GM21367 (cell line): ENCODE results near the gene TSPAN3.

Experiments
- ATAC-seq: cut with Tn5 transposase; IDR thresholded peaks from one replicate; pipeline ENCODE4 v1.9.1; 2021; ENCODE audit not compliant: unreplicated experiment

The TSPAN3 gene

DNA sequence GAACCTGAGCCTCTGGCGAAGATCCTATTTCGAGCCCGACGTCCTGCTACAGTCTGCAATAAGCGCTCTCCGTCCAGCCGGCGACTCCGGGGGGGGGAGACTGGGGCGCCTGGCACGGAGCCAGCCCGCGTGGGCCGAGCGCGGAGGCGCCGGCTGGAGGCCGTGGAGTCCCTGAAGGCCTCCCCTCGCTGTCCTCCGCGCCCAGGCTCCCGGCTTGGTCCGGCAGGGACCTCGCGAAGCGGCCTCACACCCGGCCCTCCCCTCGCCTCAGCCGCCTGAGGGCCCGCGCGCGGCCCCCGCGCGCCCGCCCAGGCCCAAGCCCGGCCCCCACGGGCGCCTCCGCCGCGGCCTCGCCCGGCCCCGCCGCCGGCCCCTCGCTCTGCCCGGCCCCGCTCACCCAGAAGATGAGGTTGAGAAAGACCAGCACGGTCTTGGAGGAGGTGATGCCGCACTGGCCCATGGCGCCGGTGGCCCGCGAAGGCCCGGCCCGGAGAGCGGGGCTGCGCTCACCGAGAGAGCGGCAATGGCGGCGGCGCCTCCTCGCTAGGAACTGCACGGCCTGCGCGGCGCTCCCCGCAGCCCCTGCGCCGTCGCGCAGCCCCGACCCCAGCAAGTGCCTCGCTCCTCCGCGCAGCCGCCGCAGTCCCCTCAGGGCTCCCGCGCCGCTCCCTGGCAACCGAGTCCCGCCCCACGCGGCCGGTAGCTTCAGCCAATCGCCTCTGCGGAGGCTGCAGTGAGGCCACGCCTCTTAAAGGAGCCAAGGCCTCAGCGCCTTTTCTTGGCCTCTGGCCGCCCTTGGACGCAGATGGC, at the start of gene TSPAN3:
Gene TSPAN3 (minus strand): TSS at position 615 of the 810 bp plus-strand sequence. CDS start 155 bp downstream, at position 460.
- peak; percentile 84 for ATAC-seq

DNA sequence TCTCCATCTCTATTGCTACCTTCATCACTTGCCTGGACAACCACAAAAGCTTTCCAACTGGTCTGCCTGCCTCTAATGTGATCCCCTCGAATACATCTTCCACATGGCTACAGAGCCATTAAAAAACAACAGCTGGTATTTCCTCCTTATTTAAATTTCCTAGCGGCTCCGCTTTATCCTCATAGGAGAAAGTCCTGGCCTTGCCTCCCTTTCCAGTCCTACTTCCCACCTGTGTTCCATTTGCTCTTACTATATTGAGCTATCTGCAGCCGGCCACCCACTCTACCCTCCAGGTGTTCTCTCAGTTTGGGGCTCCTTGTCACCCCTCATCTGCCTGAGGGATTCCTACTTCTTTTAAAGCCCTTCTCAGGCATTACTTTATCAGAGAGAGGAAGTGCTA, 49.7 kb upstream of the TSPAN3 start:
- ATAC-seq = no peak

DNA sequence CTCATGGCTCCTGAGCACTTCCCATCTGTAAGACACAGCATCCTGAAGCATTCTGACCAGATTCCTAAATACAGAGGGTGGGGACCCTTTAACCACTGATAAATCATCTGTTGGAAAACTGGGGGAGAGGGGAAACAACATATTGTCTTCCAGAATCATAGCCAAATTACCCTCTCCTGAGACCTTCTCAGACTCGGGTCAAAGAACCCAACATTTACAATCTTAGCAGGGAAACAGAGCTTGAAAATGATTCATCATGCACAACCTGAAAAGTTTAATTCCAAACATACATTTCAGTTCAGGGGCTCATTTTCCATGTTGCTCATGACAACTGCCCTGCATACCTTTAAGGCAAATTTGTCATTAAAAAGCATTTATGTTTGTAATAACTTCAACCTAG, 48.5 kb upstream of the TSPAN3 start:
- no peak for ATAC-seq

DNA sequence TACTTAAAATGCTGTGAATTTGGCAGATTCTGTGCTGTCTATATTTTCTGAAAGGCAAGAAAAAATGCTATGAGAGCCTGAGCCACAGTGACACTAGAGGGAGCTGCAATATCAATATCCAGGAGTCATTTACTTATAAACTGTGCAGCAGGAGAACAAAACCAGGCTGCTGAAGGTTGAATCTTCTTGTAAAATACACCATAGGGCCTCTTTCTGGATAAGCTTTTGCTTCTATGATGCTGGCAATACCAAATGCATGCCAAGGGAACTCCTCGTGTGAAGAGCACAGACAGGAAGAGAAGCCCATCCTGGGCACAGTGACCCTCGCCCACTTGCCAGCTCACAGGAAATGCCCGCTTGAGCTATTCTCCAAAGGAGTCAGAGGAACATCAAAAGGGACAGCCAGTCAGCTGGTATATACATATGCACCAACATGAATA, 48.0 kb upstream of the TSPAN3 start:
- ATAC-seq = no peak

DNA sequence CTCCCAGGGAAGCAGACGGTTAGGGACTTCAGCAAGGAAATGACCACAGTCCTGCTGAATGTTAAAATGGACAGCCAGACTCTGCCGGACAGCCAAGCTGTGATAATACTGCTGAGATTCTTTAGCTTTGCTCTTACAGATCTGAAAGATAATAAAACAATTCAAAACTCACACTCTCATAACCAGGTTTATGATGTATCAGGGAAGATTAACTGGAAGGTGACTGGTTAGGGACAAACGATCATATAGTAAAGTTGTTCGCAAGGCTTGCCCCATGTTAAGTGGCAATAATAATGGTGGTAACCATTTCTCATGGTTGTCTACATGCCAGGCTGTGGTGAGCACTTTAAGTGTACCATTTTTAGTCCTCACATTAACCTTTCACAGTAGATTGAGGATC, 44.3 kb upstream of the TSPAN3 start:
- ATAC-seq = no peak

DNA sequence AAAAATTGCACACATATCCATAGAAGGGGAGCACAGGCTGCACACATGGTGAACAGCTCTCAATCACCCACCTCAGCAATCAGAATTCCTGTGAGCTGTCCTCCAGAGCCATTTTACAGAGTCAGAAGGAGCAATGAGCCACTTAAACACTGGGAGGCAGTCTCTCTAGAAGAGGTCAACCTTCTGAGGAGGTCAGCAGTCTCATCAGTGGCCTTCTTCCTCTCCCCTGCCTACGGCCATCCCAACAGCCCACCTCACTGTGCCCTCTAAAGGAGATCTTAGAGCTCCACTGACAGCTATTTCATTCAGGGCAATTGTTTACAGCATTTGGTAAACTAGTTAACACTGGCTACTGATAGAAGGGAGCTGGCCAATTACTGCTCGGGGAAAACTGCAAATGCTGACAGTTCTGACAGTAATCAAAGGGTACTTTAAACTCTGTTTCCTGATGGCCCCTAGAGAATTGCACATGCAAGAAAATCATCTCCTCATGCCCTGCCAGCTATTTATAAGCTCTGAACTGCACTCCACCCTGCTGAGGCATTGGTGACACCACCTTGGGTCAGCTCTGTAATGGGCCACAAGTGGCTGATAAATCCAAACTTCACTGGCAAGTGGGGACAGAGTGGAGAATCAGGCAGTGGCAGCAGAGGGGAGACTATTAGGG, 42.1 kb upstream of the TSPAN3 start:
- no peak for ATAC-seq

DNA sequence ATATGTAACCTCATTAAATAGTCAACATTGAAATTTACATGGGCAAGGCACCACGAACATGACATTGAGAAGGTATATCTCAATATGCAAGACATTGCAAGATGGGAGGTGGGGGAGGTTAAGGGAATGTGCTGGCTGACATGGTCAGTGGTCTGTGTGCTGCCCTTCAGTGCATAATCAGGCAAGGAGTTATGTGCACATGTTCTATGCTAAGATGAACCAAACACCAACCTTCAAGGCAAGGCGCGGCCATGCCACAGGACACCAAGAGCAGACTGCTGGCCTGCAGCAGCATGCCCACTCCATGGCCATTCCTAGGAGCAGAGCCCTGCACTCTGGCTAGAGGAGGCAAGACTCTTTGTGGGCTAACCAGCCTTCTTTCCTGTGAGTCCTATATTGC, 40.9 kb upstream of the TSPAN3 start:
- ATAC-seq = no peak

DNA sequence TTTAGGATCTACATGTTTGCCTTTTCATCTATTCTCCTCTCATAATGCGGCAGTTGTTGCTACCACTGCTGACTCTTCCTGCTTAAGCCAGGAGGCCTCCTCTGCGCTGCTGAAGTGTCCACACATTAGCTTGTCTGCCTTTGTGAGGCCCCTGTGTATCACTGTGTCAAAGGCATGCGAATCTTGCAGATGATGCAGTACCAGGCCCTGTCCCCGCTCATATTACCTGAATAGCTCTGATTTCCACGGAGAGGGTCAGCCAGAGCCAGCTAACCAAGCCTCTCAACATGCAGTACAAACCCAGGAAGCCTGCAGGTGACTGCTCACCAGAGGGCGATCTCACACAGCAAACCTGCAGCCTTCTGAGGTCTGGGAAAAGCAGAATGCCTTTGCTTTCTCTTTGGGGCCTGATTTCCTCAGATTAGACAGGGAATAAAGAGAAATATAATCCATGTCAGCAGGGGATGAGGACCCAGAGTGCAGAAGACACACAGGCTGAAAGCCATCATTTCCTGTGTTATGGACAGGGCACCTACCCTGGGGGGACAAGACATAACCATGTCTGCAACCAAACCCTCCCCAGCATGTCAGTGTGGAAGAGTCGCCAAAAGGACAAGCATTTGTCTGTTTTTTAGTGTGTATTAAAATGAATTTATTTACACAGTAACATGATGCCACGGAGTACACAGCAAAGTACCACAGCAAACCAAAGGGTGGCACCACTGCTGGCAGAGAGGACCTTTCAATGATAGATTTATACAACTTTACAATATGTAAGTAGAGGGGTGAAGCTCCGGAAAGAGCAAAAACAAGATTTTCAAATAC, 36.8 kb upstream of the TSPAN3 start:
- no peak for ATAC-seq

DNA sequence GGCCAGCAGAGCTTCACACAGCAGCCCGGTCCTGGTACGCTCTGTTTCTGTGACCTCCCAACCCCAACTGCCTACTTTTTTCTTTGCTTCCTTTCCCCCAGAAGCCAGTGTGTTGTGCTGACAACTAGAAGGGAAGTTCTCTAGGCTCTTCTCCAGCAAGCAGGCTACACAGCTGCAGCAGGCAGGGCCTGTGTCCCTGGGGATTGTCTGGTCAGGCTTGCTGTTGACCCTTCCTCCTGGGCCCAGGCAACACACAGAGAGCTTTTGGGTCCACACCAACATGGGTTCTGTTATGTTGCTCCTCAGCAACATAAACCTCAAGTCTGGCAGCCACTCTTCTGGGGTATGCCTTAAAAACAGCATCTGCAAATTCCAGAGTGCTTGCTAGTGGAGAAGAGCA, 36.2 kb upstream of the TSPAN3 start:
- ATAC-seq = no peak

DNA sequence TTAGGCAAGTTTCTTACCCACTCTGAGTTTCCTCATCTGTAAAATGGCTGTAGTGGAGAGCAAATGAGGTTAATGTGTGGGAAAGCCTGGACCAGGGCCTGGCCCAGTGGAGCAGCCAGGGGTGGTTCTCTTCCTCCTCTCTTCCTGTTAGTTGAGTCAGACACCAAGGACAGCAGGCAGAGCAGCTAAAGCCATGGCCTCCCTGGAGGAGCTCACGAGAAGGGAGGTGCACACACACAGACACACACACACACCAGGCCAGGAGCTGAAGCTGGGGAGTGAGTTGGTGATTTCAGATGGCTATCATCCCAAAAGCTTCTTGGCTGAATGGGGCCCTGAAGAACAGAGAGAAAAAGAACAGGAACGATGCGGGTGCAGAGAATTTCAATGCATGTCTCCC, 33.2 kb upstream of the TSPAN3 start:
- ATAC-seq = no peak

DNA sequence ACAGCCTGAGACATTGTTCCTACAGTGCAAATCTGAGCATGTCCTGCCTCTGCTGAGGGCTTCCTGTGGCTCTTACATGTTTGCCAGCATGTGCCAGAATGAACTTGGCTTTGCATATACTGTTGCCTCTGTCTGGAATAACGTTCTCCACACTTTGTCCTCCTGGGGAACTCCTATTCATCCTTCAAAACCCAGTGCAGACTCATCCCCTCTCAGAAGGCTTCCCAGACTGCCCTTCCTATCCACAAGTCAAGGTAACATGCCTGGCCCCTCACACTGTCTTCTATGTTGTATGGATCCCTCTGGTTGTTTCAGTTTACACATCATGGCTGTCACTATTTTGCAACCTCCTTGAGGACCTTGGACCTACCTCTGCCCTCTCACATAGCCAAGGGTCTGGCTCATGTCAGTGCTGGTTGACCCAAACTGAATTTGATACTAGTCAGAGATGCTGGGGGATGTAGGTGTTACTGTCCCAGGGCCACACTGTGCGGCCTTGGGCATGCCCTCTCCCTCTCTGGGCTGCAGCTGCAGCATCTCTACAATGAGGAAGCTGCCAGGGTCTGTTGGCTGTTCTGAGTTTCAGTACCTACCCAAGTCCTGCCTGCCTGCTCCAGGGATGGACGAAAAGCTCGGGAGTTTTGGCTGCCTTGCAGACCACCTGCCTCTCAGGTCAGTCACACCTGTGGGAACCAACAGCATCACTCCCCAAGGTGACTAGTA, 29.0 kb upstream of the TSPAN3 start:
- ATAC-seq = no peak

DNA sequence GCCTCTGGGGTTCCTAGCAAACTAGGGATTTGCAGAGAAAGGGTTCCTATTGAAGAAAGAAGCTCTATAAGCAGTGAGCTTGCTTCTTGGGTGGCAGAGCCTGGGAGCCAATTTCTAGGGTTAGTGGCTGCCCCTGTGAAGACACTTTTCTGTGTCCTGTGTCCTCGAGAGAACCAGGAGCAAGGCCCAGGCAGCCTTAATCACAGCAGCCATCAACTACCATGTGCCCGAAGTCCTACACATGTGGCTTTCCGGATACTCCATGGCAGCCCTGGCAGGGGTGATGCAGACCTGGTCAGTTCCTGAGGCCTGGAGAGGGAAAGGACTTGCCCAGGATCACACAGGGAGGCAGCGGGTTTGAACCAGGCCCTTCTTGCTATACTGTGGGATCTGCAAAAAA, 27.7 kb upstream of the TSPAN3 start:
- no peak for ATAC-seq

DNA sequence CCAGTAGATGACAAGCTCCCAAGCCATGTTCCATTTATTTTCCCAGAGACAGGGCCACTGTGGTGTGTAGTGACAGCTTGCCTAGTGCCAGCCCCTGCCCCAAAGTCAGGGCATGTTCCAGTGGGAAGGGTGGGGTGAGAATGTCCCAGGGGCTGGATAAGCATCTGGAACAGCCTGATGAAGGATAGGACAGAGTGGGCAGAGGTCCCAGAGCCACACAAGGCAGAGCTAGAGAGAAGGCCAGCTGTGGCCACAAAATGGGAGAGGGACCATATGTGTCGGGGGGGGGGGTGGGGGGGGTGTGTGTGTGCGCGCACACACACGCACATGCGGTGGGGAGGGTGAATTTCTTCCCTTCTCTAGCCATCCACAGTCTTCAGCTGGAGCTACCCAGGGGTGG, 27.0 kb upstream of the TSPAN3 start:
- ATAC-seq = no peak

DNA sequence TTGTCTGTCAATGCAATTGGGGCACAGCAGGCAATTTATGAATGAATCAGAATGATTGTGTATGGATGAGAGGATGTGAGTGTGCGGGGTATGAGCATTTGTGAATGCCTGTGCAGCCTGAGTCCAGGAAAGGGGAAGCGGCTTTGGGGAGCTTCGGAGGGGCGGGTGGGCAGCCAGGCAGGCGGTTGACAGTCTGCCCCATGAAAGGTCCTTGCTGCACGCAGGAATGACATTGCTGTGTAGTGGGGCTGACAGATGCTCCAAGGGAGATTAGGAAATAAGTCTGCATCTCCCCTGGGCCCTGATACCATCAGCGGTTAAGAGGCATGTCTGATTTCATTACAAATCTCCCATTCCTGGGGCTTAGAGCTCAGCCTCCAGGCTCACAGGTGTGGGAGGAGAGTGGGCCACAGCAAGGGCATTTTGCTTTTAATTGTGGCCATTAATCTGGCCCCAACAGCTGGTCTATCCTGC, 26.4 kb upstream of the TSPAN3 start:
- no peak for ATAC-seq

DNA sequence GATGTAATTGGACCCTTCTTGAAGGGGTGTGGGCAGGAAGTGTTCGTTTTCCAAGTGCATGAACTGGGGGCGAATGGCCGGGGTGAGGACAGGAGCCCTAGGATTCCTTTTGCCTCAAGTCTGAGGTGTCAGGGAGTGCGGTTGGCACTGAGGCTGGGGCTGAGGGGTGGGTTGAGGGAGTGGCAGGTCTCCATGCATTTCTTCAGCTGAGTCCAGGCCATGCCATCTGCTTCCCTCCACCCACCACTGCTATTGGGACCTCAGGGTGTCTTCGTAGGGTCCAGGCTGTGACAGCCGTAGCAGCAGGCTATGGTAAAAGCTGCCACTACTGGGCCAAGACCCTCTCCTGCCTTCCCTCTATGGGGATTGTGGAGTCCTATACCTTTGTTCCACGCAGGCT, 25.6 kb upstream of the TSPAN3 start:
- ATAC-seq = no peak

DNA sequence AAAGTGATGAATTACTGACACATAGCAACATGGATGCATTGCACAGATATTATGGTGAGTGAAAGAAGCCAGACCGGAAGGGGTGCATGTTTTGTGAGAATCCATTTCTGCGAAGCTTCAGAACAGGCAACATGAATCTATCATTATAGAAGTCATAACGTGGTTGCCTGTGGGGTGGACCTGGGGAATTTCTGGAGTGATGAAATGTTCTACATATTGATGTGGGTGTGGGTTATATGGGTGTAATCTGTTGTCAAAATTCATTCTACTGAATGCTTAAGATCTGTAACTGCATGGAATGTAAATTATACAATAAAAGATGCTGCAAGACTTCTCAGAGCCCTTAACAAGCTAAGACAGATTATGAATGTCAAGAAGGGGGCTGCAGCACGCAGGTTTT, 25.2 kb upstream of the TSPAN3 start:
- ATAC-seq = no peak

DNA sequence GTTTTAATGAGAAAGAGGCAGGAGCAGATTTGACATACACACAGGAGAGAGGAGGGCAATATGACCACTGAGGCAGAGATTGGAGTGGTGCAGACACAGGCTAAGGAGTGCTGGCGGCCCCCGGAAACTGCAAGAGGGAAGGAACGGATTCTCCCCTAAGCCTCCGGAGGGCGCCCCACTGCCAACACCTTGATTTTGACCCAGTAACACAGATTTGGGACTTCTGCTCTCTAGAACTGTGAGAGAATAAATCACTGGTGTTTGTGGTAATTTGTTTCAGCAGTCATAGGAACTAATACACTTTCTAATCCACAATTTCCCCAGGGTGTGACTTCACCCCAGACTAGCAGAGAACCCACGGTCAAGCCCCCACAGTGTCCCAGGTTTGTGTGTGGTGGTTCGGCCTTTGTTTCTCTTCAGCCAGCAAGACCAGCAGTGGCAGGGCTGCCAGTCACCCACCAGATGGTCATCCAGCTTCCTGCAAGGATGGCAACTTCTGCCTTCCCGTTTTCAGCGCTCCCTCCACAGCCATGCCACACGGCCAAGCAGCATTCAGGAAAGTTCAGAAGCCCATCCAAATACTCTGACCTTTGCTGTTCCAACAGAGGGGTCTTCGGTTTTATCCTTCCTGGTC, 23.6 kb upstream of the TSPAN3 start:
- no peak for ATAC-seq

DNA sequence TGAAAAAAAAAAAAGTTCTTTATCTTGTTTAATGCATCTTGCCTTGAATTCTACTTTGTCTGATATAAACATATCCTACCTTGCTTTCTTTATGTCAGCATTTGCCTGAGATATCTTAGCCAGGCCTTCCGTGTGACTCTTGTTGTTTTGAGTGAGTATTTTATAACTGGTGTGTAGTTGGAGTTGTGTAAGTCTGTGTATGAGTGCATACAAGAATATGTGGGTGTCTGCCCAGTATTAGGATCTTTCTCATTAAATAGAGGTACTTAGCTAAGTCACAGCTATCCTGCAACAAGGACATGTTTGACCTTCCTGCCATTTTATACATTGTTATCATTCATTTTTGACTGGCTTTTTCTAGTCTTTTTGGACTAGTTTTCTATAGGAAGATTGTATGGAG, 22.5 kb upstream of the TSPAN3 start:
- no peak for ATAC-seq

DNA sequence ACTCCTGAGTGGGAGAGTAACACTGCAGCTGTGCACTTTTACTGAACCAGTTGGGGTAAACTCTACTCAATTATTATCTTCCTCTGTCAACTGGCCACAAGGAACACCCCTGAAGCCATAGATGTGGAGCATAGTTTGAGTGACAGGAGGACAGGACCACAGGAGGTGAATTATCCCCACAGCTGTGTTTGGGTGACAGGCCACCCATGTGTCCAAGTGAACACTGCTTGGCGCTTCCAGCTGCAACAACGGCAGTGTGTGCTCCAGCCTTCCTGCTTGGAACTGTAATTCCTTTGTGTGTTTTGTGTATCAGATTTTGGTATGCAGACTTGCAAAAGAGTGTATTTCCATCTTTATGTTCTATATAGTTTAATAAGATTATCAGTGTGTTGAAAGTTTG, 20.2 kb upstream of the TSPAN3 start:
- no peak for ATAC-seq

DNA sequence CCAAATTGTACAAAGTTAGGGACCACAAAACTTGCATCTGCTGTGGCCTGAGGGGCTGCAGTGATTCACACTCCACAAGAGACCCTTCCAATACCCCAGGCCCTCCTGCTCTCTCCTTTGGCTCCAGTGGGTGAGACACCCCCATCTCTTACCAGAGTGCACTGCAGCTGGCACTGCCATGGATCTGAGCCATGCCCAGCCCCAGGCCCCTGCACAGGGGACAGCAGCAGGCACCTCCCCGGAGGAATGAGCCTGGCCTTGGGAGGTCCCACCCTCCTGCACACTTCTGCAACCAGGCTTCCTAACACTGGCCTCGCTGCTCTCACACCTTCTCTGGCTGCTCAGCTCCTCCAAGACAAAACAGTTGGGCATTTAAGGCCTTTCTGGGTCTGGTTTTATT, 16.3 kb upstream of the TSPAN3 start:
- ATAC-seq = no peak

DNA sequence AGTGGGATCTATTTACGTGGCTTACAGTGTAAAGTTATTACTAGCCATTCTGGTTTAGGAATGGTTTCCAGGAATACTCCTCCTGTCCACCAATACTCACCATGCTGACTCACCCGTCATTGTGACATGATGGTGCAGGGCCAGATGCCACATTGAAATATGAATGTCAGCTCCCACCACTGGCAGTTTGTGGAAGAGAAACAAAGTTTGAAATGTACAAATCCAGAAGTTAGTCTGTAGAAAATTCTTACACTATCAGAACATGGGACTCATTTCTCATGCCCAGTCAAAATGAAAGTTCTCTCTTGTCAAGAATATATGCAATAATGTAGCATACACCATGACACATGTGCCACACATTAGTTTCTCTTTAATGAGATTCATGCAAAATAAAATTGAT, 14.4 kb upstream of the TSPAN3 start:
- no peak for ATAC-seq
